Activated naive CD4-positive, alpha-beta T cell treated with anti-CD3 and anti-CD28 coated beads, Interleukin-2, amount 10 ng/mL, durations not matched to agents 5 hours and 36 hours (primary cell): Measurements from ENCODE around the gene NPL. TPM values are rescaled to one million over a fixed set of nuclear protein-coding genes. Genes with fewer than 3 reads are reported as not detected.

Experiments
- total RNA-seq, 2 experiments: library from RNA; stranded (reverse); gene quantifications; one replicate each; pipeline ENCODE4 v1.2.3, GENCODE V29; 2021

Gene NPL, protein sequence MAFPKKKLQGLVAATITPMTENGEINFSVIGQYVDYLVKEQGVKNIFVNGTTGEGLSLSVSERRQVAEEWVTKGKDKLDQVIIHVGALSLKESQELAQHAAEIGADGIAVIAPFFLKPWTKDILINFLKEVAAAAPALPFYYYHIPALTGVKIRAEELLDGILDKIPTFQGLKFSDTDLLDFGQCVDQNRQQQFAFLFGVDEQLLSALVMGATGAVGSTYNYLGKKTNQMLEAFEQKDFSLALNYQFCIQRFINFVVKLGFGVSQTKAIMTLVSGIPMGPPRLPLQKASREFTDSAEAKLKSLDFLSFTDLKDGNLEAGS
- 1 to 10 TPM; 2.4 to 2.5 TPM for total RNA-seq

DNA sequence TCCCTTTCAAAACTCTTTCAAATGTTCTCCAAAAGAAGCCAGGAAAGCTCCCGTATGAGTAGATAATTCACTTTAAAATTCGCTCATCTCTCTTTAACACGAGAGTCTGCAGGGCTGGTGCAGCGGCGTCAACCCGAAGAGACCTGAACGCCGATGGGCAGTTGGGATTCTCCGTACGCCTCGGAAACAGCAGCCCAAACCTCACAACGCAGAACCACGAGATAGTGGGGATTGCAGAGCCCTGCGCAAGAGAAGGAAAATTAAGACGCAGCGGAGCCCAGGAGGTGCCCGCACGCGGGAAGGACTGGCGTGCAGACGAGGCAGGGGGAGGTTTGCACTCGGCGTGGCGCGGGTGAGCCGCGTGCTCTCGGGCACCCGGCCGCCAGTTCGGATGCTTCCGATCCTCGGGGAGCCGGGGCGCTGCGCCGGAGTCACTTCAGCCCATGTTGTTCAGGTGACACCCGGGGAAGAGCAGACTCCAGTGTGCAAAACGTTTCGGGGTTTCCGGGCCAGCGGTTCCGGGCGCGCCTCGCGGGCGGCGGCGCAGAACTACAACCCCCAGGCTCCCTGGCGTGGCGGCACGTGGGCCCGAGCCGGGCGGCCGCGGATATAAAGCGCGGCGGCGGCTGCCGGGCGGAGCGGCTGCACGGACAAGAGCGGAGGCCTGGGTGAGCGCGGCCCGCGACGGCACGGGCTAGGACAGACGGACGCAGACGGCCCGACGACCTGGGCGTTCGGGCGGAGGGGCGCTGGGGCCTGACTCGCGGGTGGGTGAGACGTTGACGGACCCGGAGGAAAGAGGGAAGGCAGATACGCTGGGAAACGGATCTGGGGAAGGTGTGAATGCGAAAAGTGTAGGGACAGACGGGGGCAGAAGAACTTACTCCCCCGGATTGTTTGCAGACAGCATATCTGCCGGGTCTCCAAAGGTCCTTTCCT lies at the start of gene NPL:
Gene NPL, plus strand, starts transcription at position 636 of the 939 bp plus-strand sequence. CDS start 4,599 bp downstream, outside the sequence.

DNA sequence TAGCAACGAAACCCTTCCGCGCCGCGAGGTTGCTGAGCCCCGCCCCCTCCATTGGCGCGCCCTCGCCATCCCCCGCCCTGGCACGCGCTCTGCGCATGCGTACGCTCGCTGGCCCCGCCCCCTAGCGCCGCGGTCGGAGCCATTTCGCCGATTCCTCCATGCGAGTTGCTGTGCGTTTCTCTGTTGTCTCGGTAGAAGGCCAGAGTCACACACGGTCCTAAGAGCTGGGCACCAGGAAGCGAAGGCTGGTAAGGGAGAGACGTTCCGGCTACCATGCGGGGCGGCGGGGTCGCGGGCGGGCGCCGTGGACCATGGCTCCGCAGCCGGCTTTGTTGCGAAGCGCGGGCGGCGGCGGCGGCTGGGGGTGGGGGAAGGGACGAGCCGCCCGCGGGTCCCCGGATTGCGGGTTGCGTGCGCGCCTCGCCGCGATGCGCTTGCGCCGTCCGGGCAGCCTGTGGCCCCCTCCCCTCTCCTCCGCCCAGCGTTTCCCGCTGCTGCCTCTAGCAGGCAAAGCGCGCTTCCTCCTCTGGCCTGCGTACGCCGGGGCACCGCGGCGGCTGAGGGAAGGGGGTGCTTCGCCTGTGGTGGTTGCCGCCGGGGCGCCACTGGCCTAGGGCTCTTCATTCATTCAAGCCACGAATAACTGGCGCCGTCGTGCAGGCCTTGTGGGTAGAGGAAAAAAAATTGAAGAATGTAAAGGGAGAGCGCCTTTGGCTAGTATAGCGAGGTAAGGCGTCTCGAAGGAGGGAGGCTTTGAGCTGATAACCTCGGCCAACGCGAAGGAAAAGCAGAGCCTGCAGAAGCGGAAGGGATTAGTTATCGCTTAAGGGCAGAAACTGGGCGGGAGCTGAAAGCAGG lies 49.9 kb downstream of the NPL start, which contains the start of gene DHX9:
Gene DHX9, plus strand, starts transcription at position 139 of the 858 bp plus-strand sequence. CDS start 3,220 bp downstream, outside the sequence.

Other genes with a start within 250 kb of the NPL start
- gene RNASEL, start 200.5 kb upstream of the NPL start, total RNA-seq: 1 to 10 TPM; 5.1 to 5.8 TPM
- 1 to 10 TPM; 4.0 to 4.2 TPM for gene RGS16, start 185.4 kb upstream of the NPL start, total RNA-seq
- gene RGS8, start 105.2 kb upstream of the NPL start, total RNA-seq: not detected
- gene DHX9, start 49.6 kb downstream of the NPL start, total RNA-seq: 100 to 1,000 TPM; 174 to 180 TPM
- not detected for gene SHCBP1L, start 163.4 kb downstream of the NPL start, total RNA-seq
- not detected for gene LAMC1, start 233.6 kb downstream of the NPL start, total RNA-seq